ENCODE results near the gene PTPRJ.

The PTPRJ gene

GRCh38 chr11:47989779-47990178 lies 9.4 kb downstream of the PTPRJ start:
- no peaks in the 10 kb centered on the region for H3K36me3 ChIP-seq (ENCODE audit: insufficient read depth, low read depth, low read length)
- H3K4me1 ChIP-seq (ENCODE audit: insufficient read depth, low read length): peaks cover 9% of the 10 kb centered on the region
- H3K9ac ChIP-seq (ENCODE audit: low read depth, low read length): no peak overlapping the region
- H3K27me3 ChIP-seq (ENCODE audit: insufficient read depth, low read length): no peaks in the 10 kb centered on the region
- H3K9me3 ChIP-seq (ENCODE audit: insufficient read depth, low read depth, low read length): no peaks in the 10 kb centered on the region
- no peak overlapping the region for H3K4me3 ChIP-seq (ENCODE audit: low read length)
- no peak overlapping the region for H3K27ac ChIP-seq (ENCODE audit: low read length)

GRCh38 chr11:47991266-47991830 lies 11.0 kb downstream of the PTPRJ start:
- peak overlapping the region; percentile 28; the same call in 1 of the 2 replicates for H3K4me3 ChIP-seq (ENCODE audit: low read length)
- H3K9ac ChIP-seq (ENCODE audit: low read depth, low read length): no peak overlapping the region; the same call in 1 of the 2 replicates
- H3K4me1 ChIP-seq (ENCODE audit: insufficient read depth, low read length): peaks cover 9% of the 10 kb centered on the region
- H3K27ac ChIP-seq (ENCODE audit: low read length): no peak overlapping the region
- H3K9me3 ChIP-seq (ENCODE audit: insufficient read depth, low read depth, low read length): no peaks in the 10 kb centered on the region
- no peaks in the 10 kb centered on the region for H3K27me3 ChIP-seq (ENCODE audit: insufficient read depth, low read length)
- no peaks in the 10 kb centered on the region for H3K36me3 ChIP-seq (ENCODE audit: insufficient read depth, low read depth, low read length)

- H3K4me1 ChIP-seq (ENCODE audit: insufficient read depth, low read length): peaks cover 11% of the 10 kb centered on the region
- H3K27me3 ChIP-seq (ENCODE audit: insufficient read depth, low read length): no peaks in the 10 kb centered on the region
- H3K9ac ChIP-seq (ENCODE audit: low read depth, low read length): no peak overlapping the region; the same call in 1 of the 2 replicates
- H3K27ac ChIP-seq (ENCODE audit: low read length): no peak overlapping the region
- H3K4me3 ChIP-seq (ENCODE audit: low read length): no peak overlapping the region
- H3K36me3 ChIP-seq (ENCODE audit: insufficient read depth, low read depth, low read length): no peaks in the 10 kb centered on the region
- no peaks in the 10 kb centered on the region for H3K9me3 ChIP-seq (ENCODE audit: insufficient read depth, low read depth, low read length)
These were observed 11.5 kb downstream of the PTPRJ start for GRCh38 chr11:47991894-47992293.

GRCh38 chr11:47992959-47993820 lies 12.8 kb downstream of the PTPRJ start:
- Histone ChIP-seq H3K27me3 (ENCODE audit: insufficient read depth, low read length) (no peaks in the 10 kb centered on the region), H3K27ac (ENCODE audit: low read length) (no peak overlapping the region), H3K4me1 (ENCODE audit: insufficient read depth, low read length) (peaks cover 18% of the 10 kb centered on the region), H3K9ac (ENCODE audit: low read depth, low read length) (no peak overlapping the region), H3K4me3 (ENCODE audit: low read length) (no peak overlapping the region), H3K36me3 (ENCODE audit: insufficient read depth, low read depth, low read length) (no peaks in the 10 kb centered on the region), H3K9me3 (ENCODE audit: insufficient read depth, low read depth, low read length) (no peaks in the 10 kb centered on the region)

- Histone ChIP-seq H3K4me1 (ENCODE audit: insufficient read depth, low read length) (peaks cover 18% of the 10 kb centered on the region), H3K27ac (ENCODE audit: low read length) (no peak overlapping the region), H3K9me3 (ENCODE audit: insufficient read depth, low read depth, low read length) (no peaks in the 10 kb centered on the region), H3K9ac (ENCODE audit: low read depth, low read length) (no peak overlapping the region), H3K27me3 (ENCODE audit: insufficient read depth, low read length) (no peaks in the 10 kb centered on the region), H3K4me3 (ENCODE audit: low read length) (no peak overlapping the region), H3K36me3 (ENCODE audit: insufficient read depth, low read depth, low read length) (no peaks in the 10 kb centered on the region)
These were observed 14.1 kb downstream of the PTPRJ start for GRCh38 chr11:47994417-47994816.

- no peaks in the 10 kb centered on the region for H3K27me3 ChIP-seq (ENCODE audit: insufficient read depth, low read length)
- peaks cover 18% of the 10 kb centered on the region for H3K4me1 ChIP-seq (ENCODE audit: insufficient read depth, low read length)
- H3K9me3 ChIP-seq (ENCODE audit: insufficient read depth, low read depth, low read length): no peaks in the 10 kb centered on the region
- H3K4me3 ChIP-seq (ENCODE audit: low read length): no peak overlapping the region
- H3K27ac ChIP-seq (ENCODE audit: low read length): no peak overlapping the region
- H3K9ac ChIP-seq (ENCODE audit: low read depth, low read length): no peak overlapping the region
- H3K36me3 ChIP-seq (ENCODE audit: insufficient read depth, low read depth, low read length): no peaks in the 10 kb centered on the region
These were observed 15.0 kb downstream of the PTPRJ start for GRCh38 chr11:47995360-47995769.

- Histone ChIP-seq H3K9me3 (ENCODE audit: insufficient read depth, low read depth, low read length) (no peaks in the 10 kb centered on the region), H3K36me3 (ENCODE audit: insufficient read depth, low read depth, low read length) (no peaks in the 10 kb centered on the region), H3K9ac (ENCODE audit: low read depth, low read length) (no peak overlapping the region), H3K4me3 (ENCODE audit: low read length) (no peak overlapping the region), H3K27ac (ENCODE audit: low read length) (no peak overlapping the region), H3K27me3 (ENCODE audit: insufficient read depth, low read length) (no peaks in the 10 kb centered on the region), H3K4me1 (ENCODE audit: insufficient read depth, low read length) (peaks cover 9% of the 10 kb centered on the region; the same call in 1 of the 2 replicates)
These were observed 17.0 kb downstream of the PTPRJ start for GRCh38 chr11:47997063-47998053.

- peaks cover 9% of the 10 kb centered on the region; the same call in 1 of the 2 replicates for H3K4me1 ChIP-seq (ENCODE audit: insufficient read depth, low read length)
- H3K36me3 ChIP-seq (ENCODE audit: insufficient read depth, low read depth, low read length): no peaks in the 10 kb centered on the region
- no peak overlapping the region for H3K9ac ChIP-seq (ENCODE audit: low read depth, low read length)
These were observed 18.0 kb downstream of the PTPRJ start for GRCh38 chr11:47998345-47998732.

GRCh38 chr11:47998733-47999359 lies 18.5 kb downstream of the PTPRJ start:
- Histone ChIP-seq H3K9ac (ENCODE audit: low read depth, low read length) (no peak overlapping the region), H3K36me3 (ENCODE audit: insufficient read depth, low read depth, low read length) (no peaks in the 10 kb centered on the region), H3K4me1 (ENCODE audit: insufficient read depth, low read length) (peaks cover 9% of the 10 kb centered on the region; the same call in 1 of the 2 replicates), H3K27ac (ENCODE audit: low read length) (no peak overlapping the region), H3K4me3 (ENCODE audit: low read length) (no peak overlapping the region), H3K27me3 (ENCODE audit: insufficient read depth, low read length) (no peaks in the 10 kb centered on the region), H3K9me3 (ENCODE audit: insufficient read depth, low read depth, low read length) (no peaks in the 10 kb centered on the region)

More at GRCh38 chr11:47998345-47998732, 18.0 kb downstream of the PTPRJ start:
- Histone ChIP-seq H3K27ac (ENCODE audit: low read length) (no peak overlapping the region), H3K4me3 (ENCODE audit: low read length) (no peak overlapping the region), H3K27me3 (ENCODE audit: insufficient read depth, low read length) (no peaks in the 10 kb centered on the region), H3K9me3 (ENCODE audit: insufficient read depth, low read depth, low read length) (no peaks in the 10 kb centered on the region)

GRCh38 chr11:48000432-48000831 lies 20.1 kb downstream of the PTPRJ start:
- H3K9ac ChIP-seq (ENCODE audit: low read depth, low read length): no peak overlapping the region
- H3K27ac ChIP-seq (ENCODE audit: low read length): no peak overlapping the region
- no peaks in the 10 kb centered on the region for H3K9me3 ChIP-seq (ENCODE audit: insufficient read depth, low read depth, low read length)
- H3K4me3 ChIP-seq (ENCODE audit: low read length): no peak overlapping the region
- no peaks in the 10 kb centered on the region for H3K36me3 ChIP-seq (ENCODE audit: insufficient read depth, low read depth, low read length)
- peaks cover 19% of the 10 kb centered on the region for H3K4me1 ChIP-seq (ENCODE audit: insufficient read depth, low read length)
- H3K27me3 ChIP-seq (ENCODE audit: insufficient read depth, low read length): no peaks in the 10 kb centered on the region

GRCh38 chr11:48001438-48002021 lies 21.2 kb downstream of the PTPRJ start:
- Histone ChIP-seq H3K4me3 (ENCODE audit: low read length) (no peak overlapping the region), H3K9me3 (ENCODE audit: insufficient read depth, low read depth, low read length) (no peaks in the 10 kb centered on the region), H3K36me3 (ENCODE audit: insufficient read depth, low read depth, low read length) (no peaks in the 10 kb centered on the region), H3K27me3 (ENCODE audit: insufficient read depth, low read length) (no peaks in the 10 kb centered on the region), H3K9ac (ENCODE audit: low read depth, low read length) (no peak overlapping the region), H3K4me1 (ENCODE audit: insufficient read depth, low read length) (peaks cover 25% of the 10 kb centered on the region), H3K27ac (ENCODE audit: low read length) (no peak overlapping the region)
